Progenitor cell of endocrine pancreas (in vitro differentiated cells): ENCODE data around the gene FAM228A. TPM values are rescaled to one million over a fixed set of nuclear protein-coding genes. Genes with fewer than 3 reads are reported as not detected.
"Not testable (repeated sequence)": the region's sequence is repeated elsewhere in the genome, so short reads cannot be mapped to it uniquely, and the experiment has no call there.

Experiments
- DNase-seq: peaks from one replicate; pipeline ENCODE4 v3.0.0; 2021; ENCODE audit warnings: low spot score; ENCODE audit not compliant: unreplicated experiment
- H3K27ac Mint-ChIP-seq: 2 replicates; pipeline ENCODE4 v1.8.0; 2021; ENCODE audit warnings: mild to moderate bottlenecking, moderate library complexity, mixed read lengths
- H3K27me3 Mint-ChIP-seq: 2 replicates; pipeline ENCODE4 v1.8.0; 2021; ENCODE audit warnings: mixed read lengths
- H3K36me3 Mint-ChIP-seq: 2 replicates; pipeline ENCODE4 v1.8.0; 2022; ENCODE audit warnings: mixed read lengths; ENCODE audit not compliant: insufficient read depth
- H3K4me1 Mint-ChIP-seq: 2 replicates; pipeline ENCODE4 v1.8.0; 2021; ENCODE audit warnings: low read depth, mixed read lengths
- H3K4me3 Mint-ChIP-seq: 2 replicates; pipeline ENCODE4 v1.8.0; 2021; ENCODE audit warnings: low read depth, mild to moderate bottlenecking, moderate library complexity, mixed read lengths
- H3K9me3 Mint-ChIP-seq: 2 replicates; pipeline ENCODE4 v1.8.0; 2021; ENCODE audit warnings: low read depth, mixed read lengths
- total RNA-seq: library from RNA; stranded (reverse); gene quantifications from 2 replicates; pipeline ENCODE4 v1.2.1, GENCODE V29; 2021
- TF ChIP-seq, protein P1 (sequence below): fragments of 200-600 bp; sonication (generic); IDR thresholded peaks from one replicate; pipeline ENCODE4 v1.5.0; 2021; ENCODE audit warnings: antibody characterized with exemption, mild to moderate bottlenecking; ENCODE audit not compliant: unreplicated experiment

Gene FAM228A
- total RNA-seq, 1 donor from 2014 or later: 0.31 TPM

DNA sequence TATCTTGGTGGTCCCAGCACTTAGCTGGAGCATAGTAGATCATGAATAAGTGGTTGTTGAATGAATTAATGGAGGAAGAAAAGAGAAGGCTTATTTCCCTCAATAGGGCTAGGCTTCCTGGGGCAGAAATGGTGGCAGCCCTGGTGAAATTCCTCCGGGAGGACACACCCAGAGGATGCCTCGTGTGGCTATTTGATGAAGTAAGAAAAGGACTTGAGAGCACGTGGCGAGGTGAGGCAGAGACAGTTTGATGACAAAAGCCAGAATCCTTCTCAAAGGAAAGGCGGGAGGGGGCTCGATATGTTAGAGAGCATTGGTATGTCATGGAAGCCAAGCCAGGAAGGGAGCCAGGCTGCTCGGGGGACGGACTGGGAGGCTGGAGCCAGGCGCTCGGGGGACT, 14.7 kb downstream of the FAM228A start:
- H3K9me3 Mint-ChIP-seq: peaks cover 11% of the 10 kb centered on the region
- H3K27me3 Mint-ChIP-seq: peaks cover 56% of the 10 kb centered on the region
- no peak for DNase-seq
- H3K4me3 Mint-ChIP-seq: no peak overlapping the region
- H3K27ac Mint-ChIP-seq: no peak overlapping the region
- TF ChIP-seq, protein P1, sequence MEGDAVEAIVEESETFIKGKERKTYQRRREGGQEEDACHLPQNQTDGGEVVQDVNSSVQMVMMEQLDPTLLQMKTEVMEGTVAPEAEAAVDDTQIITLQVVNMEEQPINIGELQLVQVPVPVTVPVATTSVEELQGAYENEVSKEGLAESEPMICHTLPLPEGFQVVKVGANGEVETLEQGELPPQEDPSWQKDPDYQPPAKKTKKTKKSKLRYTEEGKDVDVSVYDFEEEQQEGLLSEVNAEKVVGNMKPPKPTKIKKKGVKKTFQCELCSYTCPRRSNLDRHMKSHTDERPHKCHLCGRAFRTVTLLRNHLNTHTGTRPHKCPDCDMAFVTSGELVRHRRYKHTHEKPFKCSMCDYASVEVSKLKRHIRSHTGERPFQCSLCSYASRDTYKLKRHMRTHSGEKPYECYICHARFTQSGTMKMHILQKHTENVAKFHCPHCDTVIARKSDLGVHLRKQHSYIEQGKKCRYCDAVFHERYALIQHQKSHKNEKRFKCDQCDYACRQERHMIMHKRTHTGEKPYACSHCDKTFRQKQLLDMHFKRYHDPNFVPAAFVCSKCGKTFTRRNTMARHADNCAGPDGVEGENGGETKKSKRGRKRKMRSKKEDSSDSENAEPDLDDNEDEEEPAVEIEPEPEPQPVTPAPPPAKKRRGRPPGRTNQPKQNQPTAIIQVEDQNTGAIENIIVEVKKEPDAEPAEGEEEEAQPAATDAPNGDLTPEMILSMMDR: no peak
- peaks cover 5% of the 10 kb centered on the region for H3K36me3 Mint-ChIP-seq
- H3K4me1 Mint-ChIP-seq: peaks cover 9% of the 10 kb centered on the region

DNA sequence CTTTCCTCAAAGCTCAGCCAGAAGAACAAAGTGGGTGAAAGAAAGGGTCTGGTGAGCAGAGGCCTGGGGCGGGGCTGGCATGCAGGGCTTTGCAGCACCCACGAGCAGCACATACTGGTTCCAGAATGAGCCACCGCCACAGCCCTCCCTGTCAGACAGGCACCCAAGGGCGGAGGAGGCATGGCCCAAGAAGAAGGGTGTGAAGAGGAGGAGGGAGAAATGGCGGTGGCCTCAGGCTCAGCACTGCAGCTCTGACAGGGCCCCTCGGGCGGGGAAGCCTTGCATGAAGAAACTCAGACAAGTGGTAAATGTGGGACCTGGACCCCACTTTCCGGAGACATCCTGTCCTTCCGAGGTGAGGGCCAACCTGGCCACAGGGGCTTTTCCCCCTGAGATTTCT, 15.7 kb downstream of the FAM228A start:
- H3K36me3 Mint-ChIP-seq: peaks cover 5% of the 10 kb centered on the region
- DNase-seq: no peak
- H3K27me3 Mint-ChIP-seq: peaks cover 56% of the 10 kb centered on the region

DNA sequence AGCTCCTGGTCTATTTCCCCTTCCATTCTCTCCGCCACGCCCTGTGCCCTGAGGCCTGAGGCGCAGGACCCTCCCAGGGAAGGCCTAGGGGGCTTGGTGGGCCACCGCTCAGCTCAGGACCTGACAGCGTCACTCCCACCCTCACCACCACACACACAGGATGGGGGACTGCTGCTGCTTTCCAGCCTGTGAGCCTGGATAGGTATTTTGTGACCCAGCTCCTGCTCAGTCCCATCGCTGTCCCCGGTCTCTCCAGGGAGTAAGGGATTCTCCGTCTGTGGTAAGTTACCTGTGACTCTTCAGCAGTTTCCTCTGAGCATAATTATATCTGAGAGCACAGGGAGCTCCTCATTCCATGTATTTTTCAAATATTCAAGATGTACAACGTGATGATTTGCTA, 16.3 kb downstream of the FAM228A start:
- H3K36me3 Mint-ChIP-seq: peaks cover 5% of the 10 kb centered on the region
- DNase-seq: no peak
- H3K9me3 Mint-ChIP-seq: peaks cover 11% of the 10 kb centered on the region
- no peak overlapping the region for H3K4me3 Mint-ChIP-seq
- peaks cover 9% of the 10 kb centered on the region for H3K4me1 Mint-ChIP-seq
- TF ChIP-seq, protein P1: no peak
- H3K27ac Mint-ChIP-seq: no peak overlapping the region
- peaks cover 56% of the 10 kb centered on the region for H3K27me3 Mint-ChIP-seq

More for the DNA sequence above, 15.7 kb downstream of the FAM228A start:
- peaks cover 9% of the 10 kb centered on the region for H3K4me1 Mint-ChIP-seq
- H3K27ac Mint-ChIP-seq: no peak overlapping the region
- H3K9me3 Mint-ChIP-seq: peaks cover 11% of the 10 kb centered on the region
- H3K4me3 Mint-ChIP-seq: no peak overlapping the region
- TF ChIP-seq, protein P1: no peak

DNA sequence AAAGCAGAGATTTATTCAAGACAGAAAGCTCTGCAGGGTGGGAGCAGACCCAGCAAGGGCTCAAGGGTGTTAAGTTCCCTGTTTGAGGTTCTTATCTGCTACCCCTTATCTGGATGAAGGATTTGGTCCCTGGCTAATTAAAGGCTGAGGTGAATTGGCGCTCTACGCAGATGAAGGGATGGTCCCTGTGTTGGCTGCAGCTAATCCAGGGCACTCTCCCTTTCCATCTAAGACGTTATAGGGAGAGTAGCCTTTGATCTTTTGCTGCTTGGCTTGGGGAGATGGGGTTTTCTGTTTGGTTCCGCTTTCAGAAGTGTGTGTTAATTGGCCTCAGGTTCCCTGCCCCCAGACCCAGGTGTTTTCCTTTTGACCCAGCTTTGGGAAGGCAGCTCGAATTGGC, 17.0 kb downstream of the FAM228A start:
- Mint-ChIP-seq H3K4me1 (peaks cover 9% of the 10 kb centered on the region), H3K36me3 (peaks cover 5% of the 10 kb centered on the region), H3K27me3 (peaks cover 55% of the 10 kb centered on the region), H3K27ac (no peak overlapping the region), H3K4me3 (no peak overlapping the region), H3K9me3 (peaks cover 11% of the 10 kb centered on the region)
- TF ChIP-seq, protein P1: no peak
- no peak for DNase-seq

DNA sequence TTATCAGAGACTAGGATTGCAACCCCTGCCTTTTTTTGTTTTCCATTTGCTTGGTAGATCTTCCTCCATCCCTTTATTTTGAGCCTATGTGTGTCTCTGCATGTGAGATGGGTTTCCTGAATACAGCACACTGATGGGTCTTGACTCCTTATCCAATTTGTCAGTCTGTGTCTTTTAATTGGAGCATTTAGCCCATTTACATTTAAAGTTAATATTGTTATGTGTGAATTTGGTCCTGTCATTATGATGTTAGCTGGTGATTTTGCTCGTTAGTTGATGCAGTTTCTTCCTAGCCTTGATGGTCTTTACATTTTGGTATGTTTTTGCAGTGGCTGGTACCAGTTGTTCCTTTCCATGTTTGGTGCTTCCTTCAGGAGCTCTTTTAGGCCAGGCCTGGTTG, 22.4 kb downstream of the FAM228A start:
- H3K4me1 Mint-ChIP-seq, H3K27ac Mint-ChIP-seq, H3K9me3 Mint-ChIP-seq, H3K4me3 Mint-ChIP-seq, DNase-seq, H3K36me3 Mint-ChIP-seq: not testable (repeated sequence)
- peaks cover 28% of the 10 kb centered on the region for H3K27me3 Mint-ChIP-seq

DNA sequence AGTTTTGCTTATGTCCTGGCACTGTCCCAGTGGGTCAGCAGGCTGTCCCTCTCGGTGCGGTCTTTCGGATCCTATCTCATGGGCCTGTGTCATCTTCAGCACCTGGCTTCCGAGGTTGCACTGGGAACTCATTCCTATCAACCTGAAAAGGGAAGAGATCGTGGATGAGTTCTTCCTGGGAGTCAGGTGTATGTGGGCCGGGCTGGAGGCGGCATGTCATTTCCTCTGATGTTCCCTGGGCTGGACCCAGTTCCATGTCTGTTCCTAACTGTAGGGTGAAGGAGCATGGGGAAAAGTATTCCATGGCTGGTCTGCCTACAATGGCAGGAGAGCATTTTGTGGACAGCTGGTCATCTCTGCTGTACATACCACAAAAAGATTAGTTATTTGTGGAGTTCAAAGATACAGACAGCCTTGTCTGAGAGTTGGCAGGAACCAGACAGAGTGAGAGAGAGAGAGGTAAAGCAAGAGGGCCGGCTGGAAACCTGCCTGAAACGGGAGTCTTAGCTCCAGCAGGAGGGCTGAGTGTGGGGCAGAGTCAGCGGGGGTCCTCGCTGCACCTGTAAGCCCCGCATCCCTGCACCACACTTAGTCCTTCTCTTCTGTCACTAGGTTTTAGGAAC, 25.2 kb downstream of the FAM228A start:
- no peak for DNase-seq
- Mint-ChIP-seq H3K27me3 (peaks cover 19% of the 10 kb centered on the region), H3K36me3 (peaks cover 9% of the 10 kb centered on the region), H3K4me3 (no peak overlapping the region), H3K9me3 (peaks cover 5% of the 10 kb centered on the region), H3K27ac (no peak overlapping the region), H3K4me1 (no peaks in the 10 kb centered on the region)
- TF ChIP-seq, protein P1: no peak
